ENCODE data around the gene RPTOR.

Gene RPTOR

GRCh38 chr17:80656590-80656989 is 112.0 kb downstream of the RPTOR start:
- DNase-seq (no peak), ATAC-seq (peak; percentile 76)
- peaks cover 36% of the 10 kb centered on the region for H3K4me1 Mint-ChIP-seq
- H3K36me3 Mint-ChIP-seq (ENCODE audit: low read depth) = peaks cover 43% of the 10 kb centered on the region
- no peak overlapping the region for H3K4me3 Mint-ChIP-seq
- peaks cover 10% of the 10 kb centered on the region for H3K9me3 Mint-ChIP-seq
- H3K27ac Mint-ChIP-seq = peak overlapping the region; percentile 48
- no peaks in the 10 kb centered on the region for H3K27me3 Mint-ChIP-seq

- H3K27ac Mint-ChIP-seq = peak overlapping the region; percentile 48
- DNase-seq (no peak), ATAC-seq (no peak)
- no peaks in the 10 kb centered on the region for H3K27me3 Mint-ChIP-seq
- peaks cover 32% of the 10 kb centered on the region for H3K4me1 Mint-ChIP-seq
- H3K4me3 Mint-ChIP-seq = no peak overlapping the region
- H3K36me3 Mint-ChIP-seq (ENCODE audit: low read depth) = peaks cover 39% of the 10 kb centered on the region
- peaks cover 10% of the 10 kb centered on the region for H3K9me3 Mint-ChIP-seq
Measured at GRCh38 chr17:80657561-80657960, 112.9 kb downstream of the RPTOR start.

- peaks cover 38% of the 10 kb centered on the region for H3K4me1 Mint-ChIP-seq
- H3K9me3 Mint-ChIP-seq = peaks cover 10% of the 10 kb centered on the region
- H3K36me3 Mint-ChIP-seq (ENCODE audit: low read depth) = peaks cover 36% of the 10 kb centered on the region
- no peak overlapping the region for H3K27ac Mint-ChIP-seq
- DNase-seq (no peak), ATAC-seq (no peak)
- no peak overlapping the region for H3K4me3 Mint-ChIP-seq
- H3K27me3 Mint-ChIP-seq = no peaks in the 10 kb centered on the region
Measured at GRCh38 chr17:80658821-80659220, 114.2 kb downstream of the RPTOR start.

GRCh38 chr17:80659651-80660050 is 115.0 kb downstream of the RPTOR start:
- Mint-ChIP-seq H3K36me3 (ENCODE audit: low read depth) (peaks cover 30% of the 10 kb centered on the region), H3K27me3 (no peaks in the 10 kb centered on the region), H3K4me3 (no peak overlapping the region), H3K27ac (no peak overlapping the region), H3K9me3 (peaks cover 10% of the 10 kb centered on the region), H3K4me1 (peaks cover 45% of the 10 kb centered on the region)
- ATAC-seq (no peak), DNase-seq (no peak)

- no peak overlapping the region for H3K27ac Mint-ChIP-seq
- peaks cover 30% of the 10 kb centered on the region for H3K36me3 Mint-ChIP-seq (ENCODE audit: low read depth)
- peaks cover 52% of the 10 kb centered on the region for H3K4me1 Mint-ChIP-seq
- ATAC-seq (no peak), DNase-seq (no peak)
- H3K27me3 Mint-ChIP-seq = no peaks in the 10 kb centered on the region
- no peak overlapping the region for H3K4me3 Mint-ChIP-seq
- H3K9me3 Mint-ChIP-seq = peaks cover 10% of the 10 kb centered on the region
Measured at GRCh38 chr17:80660527-80661198, 116.0 kb downstream of the RPTOR start.

- Mint-ChIP-seq H3K27ac (no peak overlapping the region), H3K27me3 (no peaks in the 10 kb centered on the region), H3K9me3 (peaks cover 7% of the 10 kb centered on the region), H3K4me3 (no peak overlapping the region), H3K36me3 (ENCODE audit: low read depth) (peaks cover 26% of the 10 kb centered on the region), H3K4me1 (peaks cover 53% of the 10 kb centered on the region)
- DNase-seq = no peak
- ATAC-seq = no peak
Measured at GRCh38 chr17:80662557-80662956, 117.9 kb downstream of the RPTOR start.

GRCh38 chr17:80663781-80664206 is 119.2 kb downstream of the RPTOR start:
- DNase-seq (peak; percentile 48), ATAC-seq (peak; percentile 72)
- Mint-ChIP-seq H3K27ac (peak overlapping the region; percentile 78), H3K27me3 (no peaks in the 10 kb centered on the region), H3K4me3 (peak overlapping the region; percentile 28), H3K36me3 (ENCODE audit: low read depth) (peaks cover 18% of the 10 kb centered on the region), H3K4me1 (peaks cover 64% of the 10 kb centered on the region), H3K9me3 (no peaks in the 10 kb centered on the region)

GRCh38 chr17:80664217-80664790 is 119.7 kb downstream of the RPTOR start:
- H3K9me3 Mint-ChIP-seq = no peaks in the 10 kb centered on the region
- peak overlapping the region; percentile 78 for H3K27ac Mint-ChIP-seq
- H3K4me3 Mint-ChIP-seq = peak overlapping the region; percentile 70
- peaks cover 16% of the 10 kb centered on the region for H3K36me3 Mint-ChIP-seq (ENCODE audit: low read depth)
- no peaks in the 10 kb centered on the region for H3K27me3 Mint-ChIP-seq
- ATAC-seq (peak; percentile 54), DNase-seq (no peak)
- peaks cover 67% of the 10 kb centered on the region for H3K4me1 Mint-ChIP-seq

GRCh38 chr17:80665792-80666191 is 121.2 kb downstream of the RPTOR start:
- H3K9me3 Mint-ChIP-seq = no peaks in the 10 kb centered on the region
- peaks cover 80% of the 10 kb centered on the region for H3K4me1 Mint-ChIP-seq
- no peak overlapping the region for H3K4me3 Mint-ChIP-seq
- DNase-seq = no peak
- peaks cover 14% of the 10 kb centered on the region for H3K36me3 Mint-ChIP-seq (ENCODE audit: low read depth)
- no peak for ATAC-seq
- H3K27me3 Mint-ChIP-seq = no peaks in the 10 kb centered on the region
- H3K27ac Mint-ChIP-seq = peak overlapping the region; percentile 52

GRCh38 chr17:80666867-80667266 is 122.2 kb downstream of the RPTOR start:
- peak overlapping the region; percentile 43 for H3K4me3 Mint-ChIP-seq
- no peak for DNase-seq
- H3K27ac Mint-ChIP-seq = peak overlapping the region; percentile 15
- H3K9me3 Mint-ChIP-seq = no peaks in the 10 kb centered on the region
- peaks cover 20% of the 10 kb centered on the region for H3K36me3 Mint-ChIP-seq (ENCODE audit: low read depth)
- H3K4me1 Mint-ChIP-seq = peaks cover 89% of the 10 kb centered on the region
- no peak for ATAC-seq
- no peaks in the 10 kb centered on the region for H3K27me3 Mint-ChIP-seq

- DNase-seq = peak; percentile 42
- peak; percentile 56 for ATAC-seq
- Mint-ChIP-seq H3K27ac (peak overlapping the region; percentile 27), H3K4me3 (peak overlapping the region; percentile 43), H3K9me3 (no peaks in the 10 kb centered on the region), H3K4me1 (peaks cover 89% of the 10 kb centered on the region), H3K27me3 (no peaks in the 10 kb centered on the region), H3K36me3 (ENCODE audit: low read depth) (peaks cover 22% of the 10 kb centered on the region)
Measured at GRCh38 chr17:80667462-80668277, 123.0 kb downstream of the RPTOR start.

- ATAC-seq (no peak), DNase-seq (no peak)
- peak overlapping the region; percentile 27 for H3K27ac Mint-ChIP-seq
- no peak overlapping the region for H3K4me3 Mint-ChIP-seq
- H3K9me3 Mint-ChIP-seq = no peaks in the 10 kb centered on the region
- peaks cover 89% of the 10 kb centered on the region for H3K4me1 Mint-ChIP-seq
- H3K36me3 Mint-ChIP-seq (ENCODE audit: low read depth) = peaks cover 23% of the 10 kb centered on the region
- no peaks in the 10 kb centered on the region for H3K27me3 Mint-ChIP-seq
Measured at GRCh38 chr17:80668375-80669148, 123.9 kb downstream of the RPTOR start.

GRCh38 chr17:80671039-80671824 is 126.6 kb downstream of the RPTOR start:
- ATAC-seq (no peak), DNase-seq (no peak)
- H3K27me3 Mint-ChIP-seq = no peaks in the 10 kb centered on the region
- no peak overlapping the region for H3K4me3 Mint-ChIP-seq
- peaks cover 25% of the 10 kb centered on the region for H3K36me3 Mint-ChIP-seq (ENCODE audit: low read depth)
- peaks cover 89% of the 10 kb centered on the region for H3K4me1 Mint-ChIP-seq
- no peaks in the 10 kb centered on the region for H3K9me3 Mint-ChIP-seq
- peak overlapping the region; percentile 14 for H3K27ac Mint-ChIP-seq

GRCh38 chr17:80671825-80672110 is 127.1 kb downstream of the RPTOR start:
- peak overlapping the region; percentile 14 for H3K27ac Mint-ChIP-seq
- no peak for ATAC-seq

More at GRCh38 chr17:80671825-80672110, 127.1 kb downstream of the RPTOR start:
- no peak for DNase-seq
- Mint-ChIP-seq H3K4me1 (peaks cover 89% of the 10 kb centered on the region), H3K4me3 (no peak overlapping the region), H3K27me3 (no peaks in the 10 kb centered on the region), H3K36me3 (ENCODE audit: low read depth) (peaks cover 25% of the 10 kb centered on the region), H3K9me3 (no peaks in the 10 kb centered on the region)
